Stimulated activated CD4-positive, alpha-beta T cell treated with anti-CD3 and anti-CD28 coated beads, Interleukin-12 subunit alpha, Interleukin-12 subunit beta, amount 100 ng/mL, for 48 hours (primary cell): ENCODE data around the gene TNNI3K.

Experiments
- DNase-seq, 3 donors: peaks; one replicate each; pipeline ENCODE4 v3.0.0-alpha.2; 2020; ENCODE audit warnings: low read depth in 2 of 3, low spot score in 1 of 3

TNNI3K gene

GRCh38 chr1:74380252-74380651, 145.1 kb downstream of the TNNI3K start:
- DNase-seq, result no peak

GRCh38 chr1:74388855-74389254, 153.7 kb downstream of the TNNI3K start:
- no peak for DNase-seq

DNA sequence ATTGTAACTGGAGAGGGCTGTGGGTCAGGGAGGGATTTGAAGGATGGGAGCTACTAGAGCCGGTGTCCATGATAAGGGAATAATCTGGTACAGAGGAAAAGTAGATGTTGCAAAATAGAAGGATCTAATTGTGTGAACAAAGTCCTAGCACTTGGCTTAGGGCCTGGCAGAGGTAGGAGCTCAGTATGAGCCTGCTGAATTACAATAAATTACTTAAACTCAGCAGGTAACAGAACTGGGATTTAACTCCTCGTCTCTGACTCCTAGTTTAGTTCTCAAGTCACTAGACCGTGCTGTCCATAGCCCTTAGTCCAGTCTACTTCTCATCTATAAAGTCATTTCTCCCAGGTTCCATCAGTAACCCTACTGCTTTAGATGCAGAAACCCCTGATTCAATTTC, 157.0 kb downstream of the TNNI3K start:
- no peak for DNase-seq

GRCh38 chr1:74392840-74393239, 157.7 kb downstream of the TNNI3K start:
- DNase-seq, result no peak

GRCh38 chr1:74395571-74395970, 160.4 kb downstream of the TNNI3K start:
- DNase-seq, result no peak

- no peak for DNase-seq
Observed at GRCh38 chr1:74396462-74396861, 161.3 kb downstream of the TNNI3K start.

DNA sequence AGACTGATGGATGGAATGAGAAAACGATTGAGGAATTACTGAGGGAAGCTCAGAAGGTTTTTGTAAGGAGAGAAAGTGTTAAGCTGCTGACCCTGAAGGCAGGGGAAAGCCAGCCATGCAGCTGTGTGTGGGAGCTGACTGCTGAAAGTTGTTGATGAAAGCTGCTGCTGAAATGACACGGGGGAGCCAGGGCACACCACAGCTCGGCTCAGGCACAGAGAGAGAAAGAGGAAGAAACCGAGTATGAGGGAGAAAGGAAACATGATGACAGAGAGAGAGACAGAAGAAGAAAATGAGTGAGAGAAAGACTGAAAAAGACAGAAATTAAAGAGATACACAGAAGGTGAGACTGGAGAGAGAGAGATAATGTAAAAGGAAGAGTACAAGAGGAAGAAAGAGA, 161.7 kb downstream of the TNNI3K start:
- no peak for DNase-seq

DNA sequence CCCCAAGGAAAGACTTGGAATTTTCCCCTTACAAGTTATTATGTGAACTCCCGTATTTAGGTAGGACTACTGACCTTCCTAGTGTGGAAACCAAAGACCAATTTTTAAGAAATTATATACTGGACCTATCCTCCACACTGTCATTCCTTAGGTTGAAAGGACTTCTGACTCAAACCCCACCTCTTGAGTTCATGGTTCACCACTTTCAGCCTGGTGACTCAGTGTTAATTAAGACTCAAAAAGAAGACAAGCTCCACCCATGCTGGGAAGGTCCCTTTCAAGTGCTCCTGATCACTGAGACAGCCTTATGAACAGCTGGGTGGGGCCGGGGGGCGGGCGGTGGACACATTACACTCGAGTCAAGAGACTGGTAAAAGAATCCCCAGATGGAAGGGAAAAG, 164.1 kb downstream of the TNNI3K start:
- no peak for DNase-seq

DNA sequence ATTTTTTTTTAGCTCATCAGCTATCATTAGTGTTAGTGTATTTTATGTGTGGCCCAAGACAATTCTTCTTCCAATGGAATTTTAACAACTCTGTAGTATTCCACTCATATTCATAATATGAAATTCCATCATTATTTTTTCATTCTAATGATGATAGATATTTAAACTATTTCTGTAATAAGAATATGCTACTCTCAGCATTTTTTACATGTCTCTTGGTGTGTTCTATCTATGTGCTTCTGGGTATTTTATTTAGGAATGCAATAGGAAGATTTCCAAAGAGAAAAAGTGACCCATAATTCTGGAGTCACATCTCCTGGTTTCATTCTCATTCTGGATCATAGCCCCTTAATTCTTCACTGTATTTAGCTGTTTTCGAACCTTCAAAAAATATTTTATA, 167.7 kb downstream of the TNNI3K start:
- no peak for DNase-seq

GRCh38 chr1:74403606-74404005, 168.4 kb downstream of the TNNI3K start:
- DNase-seq, result no peak

DNA sequence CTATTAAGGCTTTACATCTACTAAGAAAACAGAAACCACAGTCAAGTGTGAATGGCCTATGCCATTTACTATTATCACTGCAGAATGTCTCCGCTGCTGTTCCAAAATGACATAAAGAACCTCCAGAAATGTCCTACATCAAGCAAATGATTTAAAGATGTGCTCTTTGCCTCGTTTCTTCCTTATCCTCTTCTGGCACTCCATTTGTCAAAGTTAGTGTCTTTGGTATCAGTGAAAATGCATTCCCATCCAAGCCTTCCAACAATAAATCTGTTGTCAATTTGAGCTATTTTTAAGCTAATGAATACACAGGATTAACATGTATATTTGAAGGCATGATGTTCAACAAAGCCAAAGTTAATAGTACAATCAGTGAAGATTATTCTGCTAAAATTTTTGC, 171.6 kb downstream of the TNNI3K start:
- DNase-seq, result no peak

DNA sequence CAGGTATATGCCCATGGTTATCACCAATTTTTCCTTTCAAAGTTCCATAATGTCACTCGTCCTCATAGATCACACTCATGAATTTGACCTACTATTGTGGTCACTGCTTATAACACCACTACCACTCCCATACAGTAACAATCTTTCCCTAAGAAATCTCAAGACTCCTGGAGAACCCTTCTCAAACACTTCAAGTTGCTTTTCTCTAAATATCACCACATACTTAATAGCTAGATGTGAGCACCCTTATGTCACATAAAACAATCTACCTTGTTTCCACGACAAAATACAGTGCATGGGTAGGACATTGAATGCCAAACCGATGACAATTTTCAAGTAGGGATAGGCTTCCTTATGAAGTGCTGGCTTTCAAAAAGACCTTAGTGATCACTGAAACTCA, 172.7 kb downstream of the TNNI3K start:
- DNase-seq, result no peak

DNA sequence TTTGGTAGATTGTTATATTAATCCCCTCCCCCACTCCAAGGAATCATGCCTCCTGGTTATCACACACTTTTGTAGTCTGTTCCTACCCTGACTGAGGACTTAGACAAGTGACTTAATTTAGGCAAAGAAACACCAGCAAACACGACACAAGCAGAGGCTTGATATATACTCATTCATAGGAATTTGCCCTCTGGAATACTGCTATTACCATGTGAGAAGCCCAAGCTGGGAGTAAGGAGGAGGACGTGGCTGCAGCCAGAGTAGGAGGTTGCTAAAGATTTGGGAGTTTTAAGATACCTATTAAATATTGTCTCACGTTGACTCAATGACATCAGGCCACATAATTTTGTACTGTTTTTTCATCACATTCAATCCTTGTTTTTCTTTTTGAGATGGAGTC, 177.1 kb downstream of the TNNI3K start:
- no peak for DNase-seq

DNA sequence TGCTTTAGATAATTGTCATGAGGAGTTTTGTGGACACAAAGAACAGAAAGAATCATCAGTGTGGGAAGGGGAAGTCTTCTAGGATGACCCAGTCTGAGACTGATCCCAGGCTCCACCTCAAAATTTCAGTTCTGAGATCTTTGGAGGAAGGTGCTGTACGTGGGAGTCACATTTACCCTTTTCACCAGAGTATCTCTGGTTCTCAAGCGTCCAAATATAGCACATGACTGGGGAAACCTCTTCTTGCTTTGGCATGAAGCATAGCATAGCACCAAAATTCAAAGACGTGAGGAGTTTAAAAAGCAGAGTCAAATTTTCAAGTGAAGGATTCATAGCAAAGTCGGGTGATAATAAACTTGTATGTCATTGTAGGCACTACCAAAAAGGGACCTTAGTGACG, 180.7 kb downstream of the TNNI3K start:
- no peak for DNase-seq

DNA sequence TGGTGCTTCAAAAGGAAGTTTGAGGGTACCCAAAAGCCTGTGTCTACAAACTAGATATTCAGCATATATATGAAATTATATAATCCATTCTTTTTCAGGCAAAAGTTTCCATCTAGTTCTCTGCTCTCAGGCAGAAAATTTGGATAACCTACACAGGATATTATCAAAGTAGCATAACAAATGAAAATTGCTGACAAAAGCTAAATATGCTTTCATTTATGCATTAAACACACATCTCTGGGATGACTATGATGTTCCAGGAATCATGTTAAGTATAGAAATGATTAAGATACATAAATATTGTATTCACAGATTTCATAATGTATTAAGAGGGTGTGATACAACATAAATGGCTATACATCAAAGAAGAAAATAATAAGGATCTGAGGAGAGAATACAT, 184.4 kb downstream of the TNNI3K start:
- no peak for DNase-seq

DNA sequence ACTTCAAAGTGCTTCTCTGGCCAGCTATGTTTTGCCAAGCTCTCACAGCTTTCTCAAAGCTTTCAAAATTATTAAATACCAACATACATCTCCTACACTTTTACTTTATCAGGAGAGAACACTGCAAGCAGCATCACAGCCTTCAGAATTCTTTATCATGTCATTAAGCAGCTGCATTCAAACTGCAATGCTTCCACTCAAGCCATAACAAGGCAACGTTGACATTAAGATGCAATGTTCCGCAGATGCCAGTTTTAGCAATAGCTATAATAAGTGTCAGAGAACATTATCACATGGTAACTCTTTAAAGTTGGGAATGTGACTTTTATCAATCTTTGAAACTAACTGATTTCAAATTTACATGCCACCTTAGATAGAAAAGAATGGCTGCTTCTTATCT, 185.3 kb downstream of the TNNI3K start:
- no peak for DNase-seq

DNA sequence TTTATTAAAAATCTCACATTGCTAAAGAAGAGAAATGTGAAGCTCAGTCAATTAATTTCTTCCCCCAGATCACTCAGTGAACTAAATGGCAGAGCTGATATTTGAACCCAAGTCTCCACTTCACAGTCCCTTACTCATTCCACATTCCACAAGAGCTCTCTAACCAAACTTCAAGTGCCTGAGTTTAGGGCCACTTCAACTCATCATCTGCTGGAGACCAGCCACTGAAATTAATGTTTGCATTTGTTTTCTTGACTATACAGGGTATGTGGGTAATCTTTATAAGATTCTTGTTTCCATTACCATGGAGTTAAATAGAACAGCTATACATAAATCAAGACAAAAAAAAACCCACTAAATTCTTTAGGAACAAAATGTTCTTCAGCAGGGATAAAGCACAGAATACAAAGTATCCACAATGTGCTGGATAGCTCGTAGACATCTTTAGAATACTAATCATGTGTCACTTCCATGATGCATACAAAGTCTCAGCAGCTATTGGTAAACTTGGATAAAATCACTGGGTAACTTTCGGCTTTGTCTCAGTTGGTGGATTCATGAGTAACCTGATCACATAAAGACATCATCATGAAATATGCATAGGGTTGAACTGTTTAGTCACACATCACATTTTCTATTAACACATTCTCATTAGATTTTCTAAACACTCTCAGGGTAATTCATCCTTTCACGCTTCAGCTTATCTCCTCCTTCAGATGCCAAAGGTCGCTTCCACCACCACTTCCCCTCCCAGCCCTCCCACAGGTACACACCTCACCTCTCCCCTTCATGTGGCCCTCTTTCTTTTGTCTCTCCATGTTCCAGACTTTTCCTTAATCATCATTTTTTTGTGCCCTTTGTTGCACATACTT, 187.5 kb downstream of the TNNI3K start:
- no peak for DNase-seq

GRCh38 chr1:74423471-74423870, 188.3 kb downstream of the TNNI3K start:
- DNase-seq, result no peak

- DNase-seq, result no peak
Observed at GRCh38 chr1:74425676-74426075, 190.5 kb downstream of the TNNI3K start.

GRCh38 chr1:74426208-74426937, 191.2 kb downstream of the TNNI3K start:
- DNase-seq, result no peak

GRCh38 chr1:74427681-74428080, 192.5 kb downstream of the TNNI3K start:
- DNase-seq, result no peak

DNA sequence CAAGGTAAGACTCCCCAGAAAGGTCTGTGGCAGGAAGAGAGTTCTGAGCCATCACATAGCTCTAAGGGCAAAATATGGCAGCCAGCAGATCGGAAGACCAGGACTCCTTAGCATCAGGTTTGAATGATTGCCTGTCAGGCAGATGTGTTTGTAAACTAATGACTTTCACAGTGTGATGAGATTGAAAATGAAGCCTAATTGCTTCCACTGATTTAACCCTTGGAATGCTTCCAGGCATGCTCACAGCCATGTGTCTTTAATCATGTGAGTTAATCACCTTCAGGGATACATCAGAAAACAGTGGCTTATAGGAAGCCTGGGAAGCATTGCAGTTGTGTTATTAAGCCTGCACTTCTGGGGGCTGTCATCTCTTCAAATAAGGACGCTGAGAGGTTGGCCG, 194.4 kb downstream of the TNNI3K start:
- DNase-seq, result no peak
